Endodermal cell (in vitro differentiated cells): Measurements from ENCODE around the gene CNMD. TPM values are rescaled to one million over a fixed set of nuclear protein-coding genes. Genes with fewer than 3 reads are reported as not detected.

ENCODE experiments used
- DNase-seq: peaks from one replicate; pipeline ENCODE4 v3.0.0-alpha.2; 2017
- H3K27ac ChIP-seq: 2 replicates; pipeline ENCODE4 v1.5.1; 2013; ENCODE audit warnings: mild to moderate bottlenecking, low read depth, low read length, moderate library complexity
- H3K27me3 ChIP-seq: 2 replicates; pipeline ENCODE4 v1.6.1; 2013; ENCODE audit warnings: mild to moderate bottlenecking, low read length, moderate library complexity; ENCODE audit not compliant: insufficient read depth, control insufficient read depth, poor library complexity, severe bottlenecking
- H3K36me3 ChIP-seq: 2 replicates; pipeline ENCODE4 v1.7.0; 2013; ENCODE audit warnings: mild to moderate bottlenecking, low read length, moderate library complexity; ENCODE audit not compliant: control insufficient read depth, insufficient read depth
- H3K4me1 ChIP-seq: one replicate; pipeline ENCODE4 v1.7.0; 2013; ENCODE audit warnings: low read length; ENCODE audit not compliant: control insufficient read depth, insufficient read depth
- H3K4me3 ChIP-seq: 2 replicates; pipeline ENCODE4 v1.5.1; 2013; ENCODE audit warnings: mild to moderate bottlenecking, low read length, moderate library complexity
- H3K9ac ChIP-seq: 2 replicates; pipeline ENCODE4 v1.6.1; 2013; ENCODE audit warnings: mild to moderate bottlenecking, low read length, moderate library complexity; ENCODE audit not compliant: poor library complexity, severe bottlenecking; ENCODE audit errors: extremely low read depth
- H3K9me3 ChIP-seq: 2 replicates; pipeline ENCODE4 v1.6.1; 2013; ENCODE audit warnings: mild to moderate bottlenecking, low read length, moderate library complexity; ENCODE audit not compliant: control insufficient read depth
- H3K27ac Mint-ChIP-seq: 2 replicates; pipeline ENCODE4 v1.8.0; 2020; ENCODE audit warnings: mixed read lengths
- H3K27me3 Mint-ChIP-seq: 2 replicates; pipeline ENCODE4 v1.8.0; 2021; ENCODE audit warnings: mild to moderate bottlenecking, mixed read lengths; ENCODE audit not compliant: insufficient read depth
- H3K36me3 Mint-ChIP-seq: 2 replicates; pipeline ENCODE4 v1.8.0; 2020; ENCODE audit warnings: low read depth, mixed read lengths
- H3K4me1 Mint-ChIP-seq: 2 replicates; pipeline ENCODE4 v1.8.0; 2020; ENCODE audit warnings: mixed read lengths
- H3K4me3 Mint-ChIP-seq: 2 replicates; pipeline ENCODE4 v1.8.0; 2020; ENCODE audit warnings: mild to moderate bottlenecking, moderate library complexity, mixed read lengths
- H3K9me3 Mint-ChIP-seq: 2 replicates; pipeline ENCODE4 v1.8.0; 2020; ENCODE audit warnings: mild to moderate bottlenecking, mixed read lengths
- WGBS, 2 experiments: methylation state at CpG; one replicate each; pipeline versions ENCODE4 v1.1.5 to v1.1.7; 2013; ENCODE audit warnings: missing lambda C conversion rate in 2 of 2, mixed read lengths in 1 of 2; ENCODE audit not compliant: insufficient coverage in 1 of 2, insufficient read length in 1 of 2; 5-methylcytosine and 5-hydroxymethylcytosine counted together
- total RNA-seq, 2 donors: library from RNA; stranded (reverse); fragmentation: NEBNext Ultra II Directional in 1 of 2; extraction: Animal tissue kit (Norgen Biotek cat#: 25700) in 1 of 2; gene quantifications; 2 replicates in 1 of 2; 3 replicates in 1 of 2; pipeline ENCODE4 v1.2.1, GENCODE V29; 2021
- TF ChIP-seq, protein P1 (sequence below): fragments of 200-600 bp; sonication (generic); conservative IDR thresholded peaks from 2 replicates; pipeline ENCODE4 v1.5.0; 2021; ENCODE audit warnings: antibody characterized with exemption, mild to moderate bottlenecking

The CNMD gene
- total RNA-seq, 2 donors from 2014 or later, result 1.2 to 3.3 TPM

DNA sequence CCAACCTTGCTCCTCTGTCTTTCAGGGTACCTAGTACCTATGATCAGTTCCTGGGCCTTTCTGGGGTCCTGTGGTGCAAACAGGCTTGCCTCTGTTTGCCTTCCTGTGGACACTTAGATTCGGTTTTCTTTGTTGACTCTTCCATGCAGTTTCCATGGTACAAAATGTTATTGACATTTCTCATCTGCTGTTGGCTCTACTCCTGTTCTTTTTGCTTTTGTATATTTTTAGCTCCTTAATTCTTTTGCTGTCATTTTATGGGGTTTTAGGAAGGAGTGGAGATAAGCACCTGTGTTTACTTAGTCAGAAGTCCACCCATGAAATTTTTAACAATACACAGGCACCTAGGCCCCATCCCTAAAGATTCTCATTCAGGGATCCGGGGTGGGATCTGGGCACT is 20.5 kb upstream of the CNMD start:
- no peak overlapping the region for H3K9ac ChIP-seq
- no peak overlapping the region for H3K27ac ChIP-seq
- no peak overlapping the region for H3K4me3 ChIP-seq
- TF ChIP-seq, protein P1, sequence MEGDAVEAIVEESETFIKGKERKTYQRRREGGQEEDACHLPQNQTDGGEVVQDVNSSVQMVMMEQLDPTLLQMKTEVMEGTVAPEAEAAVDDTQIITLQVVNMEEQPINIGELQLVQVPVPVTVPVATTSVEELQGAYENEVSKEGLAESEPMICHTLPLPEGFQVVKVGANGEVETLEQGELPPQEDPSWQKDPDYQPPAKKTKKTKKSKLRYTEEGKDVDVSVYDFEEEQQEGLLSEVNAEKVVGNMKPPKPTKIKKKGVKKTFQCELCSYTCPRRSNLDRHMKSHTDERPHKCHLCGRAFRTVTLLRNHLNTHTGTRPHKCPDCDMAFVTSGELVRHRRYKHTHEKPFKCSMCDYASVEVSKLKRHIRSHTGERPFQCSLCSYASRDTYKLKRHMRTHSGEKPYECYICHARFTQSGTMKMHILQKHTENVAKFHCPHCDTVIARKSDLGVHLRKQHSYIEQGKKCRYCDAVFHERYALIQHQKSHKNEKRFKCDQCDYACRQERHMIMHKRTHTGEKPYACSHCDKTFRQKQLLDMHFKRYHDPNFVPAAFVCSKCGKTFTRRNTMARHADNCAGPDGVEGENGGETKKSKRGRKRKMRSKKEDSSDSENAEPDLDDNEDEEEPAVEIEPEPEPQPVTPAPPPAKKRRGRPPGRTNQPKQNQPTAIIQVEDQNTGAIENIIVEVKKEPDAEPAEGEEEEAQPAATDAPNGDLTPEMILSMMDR, result no peak
- Mint-ChIP-seq H3K36me3 (no peaks in the 10 kb centered on the region), H3K27ac (no peak overlapping the region), H3K4me3 (no peak overlapping the region), H3K4me1 (peaks cover 4% of the 10 kb centered on the region), H3K9me3 (peaks cover 3% of the 10 kb centered on the region), H3K27me3 (peaks cover 48% of the 10 kb centered on the region)
- 90% methylated on average over 1 to 2 of the region's 2 CpGs for whole genome bisulfite sequencing, 2 experiments
- no peaks in the 10 kb centered on the region for H3K36me3 ChIP-seq
- H3K9me3 ChIP-seq, result no peaks in the 10 kb centered on the region
- H3K27me3 ChIP-seq, result peaks cover 13% of the 10 kb centered on the region
- DNase-seq, result no peak
- H3K4me1 ChIP-seq, result peaks cover 6% of the 10 kb centered on the region

DNA sequence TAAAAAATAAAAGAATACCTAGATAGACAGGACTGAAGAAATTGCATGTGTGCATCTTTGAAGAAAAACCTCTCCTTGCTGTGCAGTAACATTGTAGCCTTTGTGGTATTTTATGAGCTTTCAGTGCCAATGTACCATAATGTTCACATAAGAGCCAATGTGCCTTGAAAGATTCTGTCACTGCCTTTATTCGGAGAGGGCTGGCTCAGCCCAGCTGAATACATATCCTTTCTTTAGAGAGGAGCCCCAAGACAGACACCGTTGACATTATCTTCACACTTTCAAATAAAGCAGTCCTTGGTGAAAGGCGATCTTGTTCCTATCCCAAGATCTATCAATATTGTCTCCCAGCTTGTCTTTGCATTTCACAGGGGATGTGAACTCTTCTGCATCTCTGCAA is 18.5 kb upstream of the CNMD start:
- H3K27ac Mint-ChIP-seq, result no peak overlapping the region
- Histone ChIP-seq H3K9ac (no peak overlapping the region), H3K36me3 (no peaks in the 10 kb centered on the region), H3K27ac (no peak overlapping the region), H3K27me3 (peaks cover 13% of the 10 kb centered on the region), H3K4me3 (no peak overlapping the region), H3K9me3 (no peaks in the 10 kb centered on the region), H3K4me1 (peaks cover 6% of the 10 kb centered on the region)
- TF ChIP-seq, protein P1, result no peak
- peaks cover 44% of the 10 kb centered on the region for H3K27me3 Mint-ChIP-seq
- no peaks in the 10 kb centered on the region for H3K36me3 Mint-ChIP-seq
- peaks cover 3% of the 10 kb centered on the region for H3K9me3 Mint-ChIP-seq
- H3K4me1 Mint-ChIP-seq, result peaks cover 4% of the 10 kb centered on the region
- WGBS, 2 experiments, result 52 to 58% methylated on average over 2 to 3 of the region's 3 CpGs
- no peak for DNase-seq
- no peak overlapping the region for H3K4me3 Mint-ChIP-seq

GRCh38 chr13:52751196-52751595 is 11.6 kb upstream of the CNMD start:
- H3K4me3 Mint-ChIP-seq, result no peak overlapping the region
- H3K9me3 Mint-ChIP-seq, result no peaks in the 10 kb centered on the region
- DNase-seq, result peak; percentile 53
- H3K27me3 Mint-ChIP-seq, result peaks cover 7% of the 10 kb centered on the region
- H3K27ac ChIP-seq, result no peak overlapping the region
- H3K36me3 ChIP-seq, result no peaks in the 10 kb centered on the region
- no peaks in the 10 kb centered on the region for H3K4me1 ChIP-seq
- peaks cover 9% of the 10 kb centered on the region for H3K27me3 ChIP-seq
- WGBS, 2 experiments, result 88 to 91% methylated on average over 3 to 5 of the region's 5 CpGs
- no peak overlapping the region for H3K9ac ChIP-seq
- TF ChIP-seq, protein P1, result no peak
- no peaks in the 10 kb centered on the region for H3K4me1 Mint-ChIP-seq
- no peaks in the 10 kb centered on the region for H3K9me3 ChIP-seq
- no peaks in the 10 kb centered on the region for H3K36me3 Mint-ChIP-seq
- H3K4me3 ChIP-seq, result no peak overlapping the region
- H3K27ac Mint-ChIP-seq, result no peak overlapping the region
